Measurements from ENCODE around the gene PAFAH1B1.

GRCh38 chr17:2564877-2565276 lies 28.6 kb upstream of the PAFAH1B1 start:
- no peak for TF ChIP-seq POLR2A (IDR thresholded peaks at IDR 0.05; ENCODE audit: low read depth, low read length)
- TF ChIP-seq TAF1 (IDR thresholded peaks at IDR 0.05; ENCODE audit: low read depth, low read length), result no peak
- TF ChIP-seq POLR2AphosphoS5 (IDR thresholded peaks at IDR 0.05; ENCODE audit: low read depth, low read length), result no peak
- TF ChIP-seq PAX5 (IDR thresholded peaks at IDR 0.05; ENCODE audit: insufficient read depth, low read length, severe bottlenecking), result no peak
- no peak for TF ChIP-seq SPI1 (IDR thresholded peaks at IDR 0.05; ENCODE audit: low read depth, low read length)
- no peak for TF ChIP-seq POU2F2 (IDR thresholded peaks at IDR 0.05; ENCODE audit: low read depth, low read length)
